CD4-positive, alpha-beta T cell treated with Interleukin-15 for 4 hours (primary cell): ENCODE data around the gene MCAT.

Experiments used
- DNase-seq: peaks from one replicate; pipeline ENCODE4 v3.0.0-alpha.2; 2020; ENCODE audit warnings: low spot score

The MCAT gene

GRCh38 chr22:43090130-43090789 is 52.9 kb downstream of the MCAT start:
- peak; percentile 46 for DNase-seq

- peak; percentile 84 for DNase-seq
These were observed 54.0 kb downstream of the MCAT start, which contains the start of gene TTLL1 for GRCh38 chr22:43088984-43089717. TTLL1 (minus strand) TSS chr22:43089391; CDS start chr22:43075586, 13,805 bp downstream.

- DNase-seq = no peak
These were observed 54.6 kb downstream of the MCAT start for GRCh38 chr22:43088627-43088983.

GRCh38 chr22:43085658-43086606 is 57.3 kb downstream of the MCAT start:
- peak; percentile 7 for DNase-seq
